Sigmoid colon (tissue), 7 donors: ENCODE results near the gene SMIM14. TPM values are rescaled to one million over a fixed set of nuclear protein-coding genes. Genes with fewer than 3 reads are reported as not detected.

Experiments
- DNase-seq: peaks from one replicate; pipeline ENCODE4 v3.0.0-alpha.2; 2019
- H3K27ac ChIP-seq, 4 donors: fragments of 200-600 bp; sonication (generic); one replicate each; pipeline ENCODE4 v1.5.1; 2016 to 2019; ENCODE audit warnings: mild to moderate bottlenecking in 1 of 4
- H3K27me3 ChIP-seq, 3 donors: fragments of 200-600 bp; sonication (generic); one replicate each; pipeline ENCODE4 v1.5.1; 2019; ENCODE audit warnings: mild to moderate bottlenecking in 1 of 3
- H3K36me3 ChIP-seq, 4 donors: fragments of 200-600 bp; sonication (generic); one replicate each; pipeline ENCODE4 v1.5.1; 2016 to 2019
- H3K4me1 ChIP-seq, 4 donors: fragments of 200-600 bp; sonication (generic); one replicate each; pipeline ENCODE4 v1.5.1; 2017 to 2019
- H3K4me3 ChIP-seq, 4 donors: fragments of 200-600 bp; sonication (generic); one replicate each; pipeline ENCODE4 v1.5.1; 2017 to 2019; ENCODE audit warnings: mild to moderate bottlenecking in 2 of 4, moderate library complexity in 1 of 4
- H3K9me3 ChIP-seq, 4 donors: fragments of 200-600 bp in 3 of 4; sonication (generic) in 3 of 4; one replicate each; pipeline versions ENCODE4 v1.5.1 to v1.6.1; 2013 to 2019
- EP300 ChIP-seq, 4 donors: sonication (generic); formaldehyde crosslinking; IDR thresholded peaks; one replicate each; pipeline ENCODE4 v1.6.1; 2017; ENCODE audit warnings: antibody characterized with exemption in 4 of 4
- POLR2A ChIP-seq, 2 donors: fragments of 450-650 bp; IDR thresholded peaks; one replicate each; pipeline ENCODE4 v1.6.1; 2016; ENCODE audit warnings: antibody characterized with exemption in 2 of 2, mild to moderate bottlenecking in 2 of 2, moderate library complexity in 2 of 2
- POLR2AphosphoS5 ChIP-seq, 4 donors: sonication (generic); formaldehyde crosslinking; IDR thresholded peaks; one replicate each; pipeline ENCODE4 v1.6.1; 2017; ENCODE audit warnings: antibody characterized with exemption in 4 of 4
- WGBS, 2 donors: extraction: QIAGEN DNeasy Blood & Tissue Kit; methylation state at CpG; one replicate each; pipeline ENCODE4 v1.1.7; 2013; 5-methylcytosine and 5-hydroxymethylcytosine counted together
- intact Hi-C: fragments of 100-400 bp; cut with DNase I; formaldehyde crosslinking; loops from one replicate; pipeline ENCODE4 v1.15.1; 2023
- polyA plus RNA-seq, 3 donors: library from polyadenylated mRNA; stranded (reverse); fragments of 200-250 nt; gene quantifications; one replicate each; pipeline ENCODE4 v1.2.3, GENCODE V29; 2013
- total RNA-seq, 4 donors: library from RNA; depleted of rRNA; stranded (reverse); fragments of >200 nt; gene quantifications; one replicate each; pipeline ENCODE4 v1.1.0, GENCODE V29; 2016
- TF ChIP-seq, protein P1 (sequence below), 4 experiments: fragments of 450-650 bp in 3 of 4; fragments of 200-600 bp in 1 of 4; IDR thresholded peaks; one replicate each; pipeline ENCODE4 v1.5.1; 2016 to 2019; ENCODE audit warnings: antibody characterized with exemption in 4 of 4, mild to moderate bottlenecking in 3 of 4, moderate library complexity in 2 of 4
- donor health status: healthy with polysubstance abuse.
- donor health status: Bipolar disorder and iron deficiency.
- donor health status: healthy.

SMIM14 gene
- total and polyA plus RNA-seq, 7 donors, result 16.6 to 341 (median 33.9) TPM

DNA sequence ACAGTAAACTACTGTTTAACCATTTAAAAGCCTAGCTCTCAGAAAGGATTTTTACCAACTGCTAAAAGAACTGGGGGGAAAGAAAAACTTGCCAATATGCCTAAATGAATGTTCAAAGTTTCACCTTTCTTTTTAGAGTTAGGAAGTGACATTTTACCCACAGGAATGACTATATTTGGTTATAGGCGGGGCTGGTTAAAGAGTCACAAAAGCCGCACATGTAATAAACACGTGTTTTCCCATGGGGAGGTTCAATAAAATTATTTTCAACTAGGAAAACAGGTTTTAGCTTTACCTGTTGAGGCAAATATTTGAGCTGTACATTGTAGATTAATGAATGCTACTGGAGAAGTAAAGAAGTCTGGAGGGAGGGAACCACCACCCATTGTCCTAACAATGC, 69.9 kb downstream of the SMIM14 start:
- Histone ChIP-seq H3K4me3 (no peak overlapping the region), H3K9me3 (no peaks in the 10 kb centered on the region), H3K27me3 (no peaks in the 10 kb centered on the region), H3K27ac (no peak overlapping the region), H3K4me1 (peaks cover 0 to 3% (median under 1%) of the 10 kb centered on the region in 4 donors), H3K36me3 (peaks cover 3 to 37% (median 5%) of the 10 kb centered on the region in 4 donors)
- WGBS, 2 donors, result 11 to 50% methylated on average over 3 of the region's 3 CpGs
- TF ChIP-seq, protein P1, sequence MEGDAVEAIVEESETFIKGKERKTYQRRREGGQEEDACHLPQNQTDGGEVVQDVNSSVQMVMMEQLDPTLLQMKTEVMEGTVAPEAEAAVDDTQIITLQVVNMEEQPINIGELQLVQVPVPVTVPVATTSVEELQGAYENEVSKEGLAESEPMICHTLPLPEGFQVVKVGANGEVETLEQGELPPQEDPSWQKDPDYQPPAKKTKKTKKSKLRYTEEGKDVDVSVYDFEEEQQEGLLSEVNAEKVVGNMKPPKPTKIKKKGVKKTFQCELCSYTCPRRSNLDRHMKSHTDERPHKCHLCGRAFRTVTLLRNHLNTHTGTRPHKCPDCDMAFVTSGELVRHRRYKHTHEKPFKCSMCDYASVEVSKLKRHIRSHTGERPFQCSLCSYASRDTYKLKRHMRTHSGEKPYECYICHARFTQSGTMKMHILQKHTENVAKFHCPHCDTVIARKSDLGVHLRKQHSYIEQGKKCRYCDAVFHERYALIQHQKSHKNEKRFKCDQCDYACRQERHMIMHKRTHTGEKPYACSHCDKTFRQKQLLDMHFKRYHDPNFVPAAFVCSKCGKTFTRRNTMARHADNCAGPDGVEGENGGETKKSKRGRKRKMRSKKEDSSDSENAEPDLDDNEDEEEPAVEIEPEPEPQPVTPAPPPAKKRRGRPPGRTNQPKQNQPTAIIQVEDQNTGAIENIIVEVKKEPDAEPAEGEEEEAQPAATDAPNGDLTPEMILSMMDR (IDR thresholded peaks at IDR 0.05), result no peak
- TF ChIP-seq POLR2A (IDR thresholded peaks at IDR 0.05) (no peak), EP300 (IDR thresholded peaks at IDR 0.05) (no peak), POLR2AphosphoS5 (IDR thresholded peaks at IDR 0.05) (no peak)
- DNase-seq, result no peak
- intact Hi-C loops, result no loop called here

DNA sequence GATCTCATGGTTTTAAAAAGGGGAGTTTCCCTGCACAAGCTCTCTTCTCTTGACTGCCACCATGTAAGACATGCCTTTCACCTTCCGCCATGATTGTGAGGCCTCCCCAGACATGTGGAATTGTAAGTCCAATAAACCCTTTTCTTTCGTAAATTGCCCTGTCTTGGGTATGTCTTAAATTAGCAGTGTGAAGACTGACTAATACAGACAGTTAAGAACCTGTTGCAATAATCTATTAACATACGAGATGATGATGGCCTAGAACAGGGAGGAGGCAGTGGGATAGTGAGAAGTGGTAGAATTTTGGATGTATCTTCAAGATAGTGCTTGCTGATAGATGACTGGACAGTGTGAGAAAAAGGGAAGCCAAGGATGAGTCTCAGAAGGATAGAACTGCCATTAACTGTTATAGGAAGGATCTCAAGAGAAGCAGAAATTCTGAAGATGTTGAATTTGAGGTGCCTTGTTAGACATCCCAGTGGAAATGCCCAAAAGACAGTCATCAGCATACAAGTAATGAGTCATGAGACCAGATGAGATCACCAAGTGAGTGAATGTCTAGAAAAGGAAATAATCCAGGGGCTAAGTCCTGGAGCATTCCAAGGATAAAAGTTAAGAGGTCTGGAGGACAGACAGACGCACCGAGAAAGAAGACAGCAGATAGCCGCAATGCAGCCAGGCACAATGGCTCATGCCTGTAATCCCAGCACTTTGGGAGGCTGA, 72.6 kb downstream of the SMIM14 start:
- TF ChIP-seq EP300 (IDR thresholded peaks at IDR 0.05) (no peak), POLR2AphosphoS5 (IDR thresholded peaks at IDR 0.05) (no peak), POLR2A (IDR thresholded peaks at IDR 0.05) (no peak)
- TF ChIP-seq, protein P1 (IDR thresholded peaks at IDR 0.05), result no peak
- 93 to 95% methylated on average over 6 of the region's 6 CpGs for WGBS, 2 donors
- H3K36me3 ChIP-seq, result peaks cover 0 to 31% (median 5%) of the 10 kb centered on the region in 4 donors
- intact Hi-C loops, result no loop called here
- no peak overlapping the region for H3K4me3 ChIP-seq
- no peaks in the 10 kb centered on the region for H3K9me3 ChIP-seq
- DNase-seq, result no peak
- H3K4me1 ChIP-seq, result no peaks in the 10 kb centered on the region
- H3K27me3 ChIP-seq, result no peaks in the 10 kb centered on the region
- no peak overlapping the region for H3K27ac ChIP-seq

DNA sequence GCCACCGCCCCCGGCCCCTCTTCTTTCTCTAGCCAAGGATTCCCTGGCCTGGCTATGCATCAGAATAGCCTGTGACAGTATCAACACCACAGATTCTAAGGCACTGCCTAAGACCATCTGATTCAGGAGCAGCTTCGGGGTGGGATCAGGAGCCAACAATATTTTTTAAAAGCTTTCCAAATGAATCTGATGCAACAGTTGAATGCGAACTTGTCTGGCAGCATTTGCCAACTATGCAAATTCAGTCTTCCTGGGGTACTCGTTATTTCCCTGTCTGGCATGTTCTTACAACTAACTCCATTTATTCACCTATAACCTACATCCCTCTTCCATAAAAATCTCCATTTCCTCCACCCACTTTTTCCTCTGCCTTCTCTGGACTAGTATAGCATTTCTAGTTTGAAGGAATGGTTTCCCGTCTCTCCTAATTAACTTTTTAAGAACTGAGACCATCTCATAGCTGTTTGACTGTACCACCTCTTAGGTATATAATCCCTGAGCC, 75.3 kb downstream of the SMIM14 start:
- Histone ChIP-seq H3K4me1 (no peaks in the 10 kb centered on the region), H3K9me3 (no peaks in the 10 kb centered on the region), H3K4me3 (no peak overlapping the region), H3K36me3 (peaks cover 0 to 20% (median 7%) of the 10 kb centered on the region in 4 donors), H3K27ac (no peak overlapping the region), H3K27me3 (no peaks in the 10 kb centered on the region)
- DNase-seq, result no peak
- 63 to 82% methylated on average over 6 of the region's 6 CpGs for WGBS, 2 donors
- TF ChIP-seq POLR2A (IDR thresholded peaks at IDR 0.05) (no peak), EP300 (IDR thresholded peaks at IDR 0.05) (no peak), POLR2AphosphoS5 (IDR thresholded peaks at IDR 0.05) (no peak)
- TF ChIP-seq, protein P1 (IDR thresholded peaks at IDR 0.05), result no peak
- intact Hi-C loops, result no loop called here

DNA sequence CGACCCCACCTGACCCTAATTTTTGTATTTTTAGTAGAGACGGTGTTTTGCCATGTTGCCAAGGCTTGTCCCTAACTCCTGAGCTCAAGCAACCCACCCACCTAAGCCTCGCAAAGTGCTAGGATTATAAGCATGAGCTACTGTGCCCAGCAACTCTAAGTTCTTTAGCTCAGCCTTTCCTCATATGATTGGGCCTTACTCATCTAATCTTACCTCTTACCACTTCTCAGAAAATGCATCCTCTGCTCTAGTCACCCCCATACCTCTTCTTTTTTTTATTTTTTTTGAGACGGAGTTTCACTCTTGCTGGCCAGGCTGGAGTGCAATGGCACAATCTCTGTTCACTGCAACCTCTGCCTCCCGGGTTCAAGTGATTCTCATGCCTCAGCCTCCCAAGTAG, 75.9 kb downstream of the SMIM14 start:
- H3K27me3 ChIP-seq, result no peaks in the 10 kb centered on the region
- intact Hi-C loops, result no loop called here
- H3K36me3 ChIP-seq, result peaks cover 0 to 20% (median 7%) of the 10 kb centered on the region in 4 donors
- TF ChIP-seq POLR2A (IDR thresholded peaks at IDR 0.05), result no peak
- TF ChIP-seq, protein P1 (IDR thresholded peaks at IDR 0.05), result no peak
- H3K9me3 ChIP-seq, result no peaks in the 10 kb centered on the region
- no peaks in the 10 kb centered on the region for H3K4me1 ChIP-seq
- DNase-seq, result no peak
- WGBS, 2 donors, result 96 to 97% methylated on average over 5 of the region's 5 CpGs
- no peak overlapping the region for H3K4me3 ChIP-seq
- no peak overlapping the region for H3K27ac ChIP-seq
